OCI-LY7 (cell line): ENCODE measurements around the gene ZSCAN9. TPM values are rescaled to one million over a fixed set of nuclear protein-coding genes. Genes with fewer than 3 reads are reported as not detected.

Experiments used
- BruUV-seq: library from RNA; stranded (reverse); fragments of 400-500 nt; replicated peaks from 2 replicates; lab custom pipeline; 2021; lab: Mats Ljungman, UMichigan
- CTCF ChIA-PET: fragments of 300-600 bp; sonication (Branson Sonifier 250); formaldehyde crosslinking; loops from one replicate; lab custom pipeline; 2022; ENCODE audit warnings: antibody characterized with exemption; ENCODE audit not compliant: unreplicated experiment; lab: Charles Lee
- POLR2A ChIA-PET: fragments of 300-600 bp; sonication (Branson Sonifier 250); formaldehyde crosslinking; loops from one replicate; lab custom pipeline; 2022; ENCODE audit warnings: antibody characterized with exemption; lab: Charles Lee
- DNase-seq: peaks from one replicate; pipeline ENCODE4 v3.0.0-alpha.2; 2015; ENCODE audit warnings: low spot score
- H2AFZ ChIP-seq: fragments of 200-600 bp; sonication (generic), shearing (Covaris generic); 2 replicates; pipeline ENCODE4 v1.6.1; 2014; ENCODE audit warnings: mild to moderate bottlenecking, antibody characterized with exemption, low read length, moderate library complexity
- H3K27ac ChIP-seq: fragments of 200-600 bp; sonication (generic); 2 replicates; pipeline ENCODE4 v1.5.1; 2014; ENCODE audit warnings: mixed run types, low read depth, mild to moderate bottlenecking, moderate library complexity, low read length, inconsistent platforms; ENCODE audit not compliant: poor library complexity, severe bottlenecking
- H3K36me3 ChIP-seq: fragments of 200-600 bp; sonication (generic); 2 replicates; pipeline ENCODE4 v1.6.1; 2014; ENCODE audit warnings: mild to moderate bottlenecking, antibody characterized with exemption, low read length, moderate library complexity, mixed read lengths; ENCODE audit not compliant: insufficient read depth
- H3K4me1 ChIP-seq: fragments of 200-600 bp; sonication (generic); 2 replicates; pipeline ENCODE4 v1.5.1; 2014; ENCODE audit warnings: mild to moderate bottlenecking, low read length; ENCODE audit not compliant: insufficient read depth, poor library complexity, severe bottlenecking
- H3K4me2 ChIP-seq: fragments of 200-600 bp; sonication (generic); 2 replicates; pipeline ENCODE4 v1.6.1; 2014; ENCODE audit warnings: mild to moderate bottlenecking, low read length
- H3K4me3 ChIP-seq: fragments of 200-600 bp; sonication (generic); 2 replicates; pipeline ENCODE4 v1.5.1; 2014; ENCODE audit warnings: mild to moderate bottlenecking, low read depth, low read length; ENCODE audit not compliant: poor library complexity, severe bottlenecking
- H3K79me2 ChIP-seq: fragments of 200-600 bp; sonication (generic); 2 replicates; pipeline ENCODE4 v1.6.1; 2016; ENCODE audit warnings: low read depth, mild to moderate bottlenecking, low read length, moderate library complexity, mixed read lengths; ENCODE audit not compliant: insufficient read depth
- H3K9me2 ChIP-seq: fragments of 200-600 bp; sonication (generic); 2 replicates; pipeline ENCODE4 v1.6.1; 2016; ENCODE audit warnings: mild to moderate bottlenecking, low read length, mixed read lengths; ENCODE audit not compliant: insufficient read depth
- H3K9me3 ChIP-seq: fragments of 200-600 bp; sonication (generic); 2 replicates; pipeline ENCODE4 v1.6.1; 2014; ENCODE audit warnings: mild to moderate bottlenecking, mixed run types, low read length, mixed read lengths
- H4K20me1 ChIP-seq: fragments of 200-600 bp; sonication (generic); 2 replicates; pipeline ENCODE4 v1.6.1; 2014; ENCODE audit warnings: mild to moderate bottlenecking, antibody characterized with exemption, low read length, moderate library complexity, mixed read lengths; ENCODE audit not compliant: insufficient read depth
- EZH2phosphoT487 ChIP-seq: fragments of 200-600 bp; sonication (generic); IDR thresholded peaks from 2 replicates; pipeline ENCODE4 v1.6.1; 2018; ENCODE audit warnings: low read depth, borderline replicate concordance, mild to moderate bottlenecking, mixed run types, antibody characterized with exemption, low read length, moderate library complexity, mixed read lengths
- intact Hi-C: fragments of 100-400 bp; cut with micrococcal nuclease; formaldehyde crosslinking; loops from one replicate; pipeline ENCODE4 v1.10.0; 2022; ENCODE audit not compliant: unreplicated experiment
- total RNA-seq, 2 experiments: library from RNA; depleted of rRNA in 1 of 2; stranded (reverse); fragments of >200 nt in 1 of 2; shearing (Covaris generic) in 1 of 2; gene quantifications; 2 replicates each; pipeline ENCODE4 v1.2.3, GENCODE V29; 2014 to 2022
- TF ChIP-seq, protein P1 (sequence below): fragments of 200-600 bp; sonication (generic); conservative IDR thresholded peaks from 2 replicates; pipeline ENCODE4 v1.5.1; 2014; ENCODE audit warnings: mild to moderate bottlenecking, antibody characterized with exemption, low read length, moderate library complexity, mixed read lengths

Gene ZSCAN9
- total RNA-seq, 2 experiments from 2014 or later: 3.1 to 9.0 TPM

DNA sequence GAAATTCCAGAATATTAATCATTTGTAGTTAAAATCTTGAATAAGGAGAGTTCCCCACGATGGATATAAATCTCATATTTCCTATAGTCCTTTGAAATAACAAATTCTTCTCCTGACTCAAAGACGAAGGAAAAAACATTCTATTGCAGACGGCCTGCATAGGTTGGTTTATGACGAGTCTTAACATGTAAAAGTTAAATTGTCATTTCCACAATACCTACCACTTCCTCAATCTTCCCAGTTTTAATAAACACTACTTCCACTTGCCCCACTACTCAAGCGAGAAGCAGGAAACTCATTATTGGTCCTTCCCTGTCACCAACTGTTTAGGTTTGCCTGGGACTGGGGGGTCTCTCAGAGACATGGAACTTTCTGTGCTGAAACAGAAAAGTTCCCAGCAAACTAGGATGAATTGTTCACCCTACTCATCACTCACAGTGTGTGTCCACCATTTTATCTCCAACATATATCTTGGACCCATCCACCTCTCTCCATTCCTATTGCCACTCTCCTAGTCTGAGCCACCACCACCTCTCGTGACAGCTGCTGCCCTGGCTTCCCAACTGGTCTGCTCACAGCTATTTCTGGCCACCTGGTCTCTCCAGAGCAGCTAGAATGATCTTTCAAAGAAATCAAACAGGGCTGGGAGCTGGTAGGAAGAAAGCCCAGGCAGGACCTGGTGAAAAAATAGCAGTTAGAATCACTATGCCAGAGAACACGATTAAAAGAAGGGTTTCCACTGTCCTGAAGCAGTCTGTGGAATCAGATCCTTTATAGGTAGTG, 15.1 kb upstream of the ZSCAN9 start:
- Histone ChIP-seq H3K27ac (no peak overlapping the region), H3K9me3 (no peaks in the 10 kb centered on the region), H2AFZ (no peak overlapping the region), H3K4me3 (no peak overlapping the region), H3K36me3 (no peaks in the 10 kb centered on the region), H4K20me1 (no peaks in the 10 kb centered on the region), H3K4me2 (no peak overlapping the region), H3K9me2 (no peaks in the 10 kb centered on the region), H3K4me1 (no peaks in the 10 kb centered on the region), H3K79me2 (no peaks in the 10 kb centered on the region)
- BruUV-seq: no TSS peak
- no peak for DNase-seq
- CTCF ChIA-PET: no interaction called here
- POLR2A ChIA-PET: interaction anchor here (0.7 to 1.3 kb wide), 3 partner anchors 10 to 59 kb away, joined by 3 to 6 read pairs (median 3); no protein-coding TSS in a partner anchor
- intact Hi-C loops: no loop called here
- TF ChIP-seq, protein P1, sequence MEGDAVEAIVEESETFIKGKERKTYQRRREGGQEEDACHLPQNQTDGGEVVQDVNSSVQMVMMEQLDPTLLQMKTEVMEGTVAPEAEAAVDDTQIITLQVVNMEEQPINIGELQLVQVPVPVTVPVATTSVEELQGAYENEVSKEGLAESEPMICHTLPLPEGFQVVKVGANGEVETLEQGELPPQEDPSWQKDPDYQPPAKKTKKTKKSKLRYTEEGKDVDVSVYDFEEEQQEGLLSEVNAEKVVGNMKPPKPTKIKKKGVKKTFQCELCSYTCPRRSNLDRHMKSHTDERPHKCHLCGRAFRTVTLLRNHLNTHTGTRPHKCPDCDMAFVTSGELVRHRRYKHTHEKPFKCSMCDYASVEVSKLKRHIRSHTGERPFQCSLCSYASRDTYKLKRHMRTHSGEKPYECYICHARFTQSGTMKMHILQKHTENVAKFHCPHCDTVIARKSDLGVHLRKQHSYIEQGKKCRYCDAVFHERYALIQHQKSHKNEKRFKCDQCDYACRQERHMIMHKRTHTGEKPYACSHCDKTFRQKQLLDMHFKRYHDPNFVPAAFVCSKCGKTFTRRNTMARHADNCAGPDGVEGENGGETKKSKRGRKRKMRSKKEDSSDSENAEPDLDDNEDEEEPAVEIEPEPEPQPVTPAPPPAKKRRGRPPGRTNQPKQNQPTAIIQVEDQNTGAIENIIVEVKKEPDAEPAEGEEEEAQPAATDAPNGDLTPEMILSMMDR: no peak
- no peak for TF ChIP-seq EZH2phosphoT487

GRCh38 chr6:28211840-28212509, 13.1 kb upstream of the ZSCAN9 start:
- Histone ChIP-seq H4K20me1 (no peaks in the 10 kb centered on the region), H3K4me1 (no peaks in the 10 kb centered on the region), H2AFZ (peak overlapping the region; percentile 49; the same call in 1 of the 2 replicates), H3K9me2 (no peaks in the 10 kb centered on the region), H3K4me2 (peak overlapping the region; percentile 42; the same call in 1 of the 2 replicates), H3K79me2 (no peaks in the 10 kb centered on the region), H3K27ac (no peak overlapping the region), H3K36me3 (no peaks in the 10 kb centered on the region), H3K9me3 (no peaks in the 10 kb centered on the region), H3K4me3 (no peak overlapping the region)
- BruUV-seq: no TSS peak
- CTCF ChIA-PET: no interaction called here
- intact Hi-C loops: no loop called here
- TF ChIP-seq, protein P1: no peak
- TF ChIP-seq EZH2phosphoT487: no peak
- POLR2A ChIA-PET: interaction anchor here (0.6 to 0.7 kb wide), 2 partner anchors 150 to 404 kb away, joined by 3 read pairs; a partner anchor contains a TSS
- no peak for DNase-seq
